Measurements from ENCODE around the gene SF3B5.

DNA sequence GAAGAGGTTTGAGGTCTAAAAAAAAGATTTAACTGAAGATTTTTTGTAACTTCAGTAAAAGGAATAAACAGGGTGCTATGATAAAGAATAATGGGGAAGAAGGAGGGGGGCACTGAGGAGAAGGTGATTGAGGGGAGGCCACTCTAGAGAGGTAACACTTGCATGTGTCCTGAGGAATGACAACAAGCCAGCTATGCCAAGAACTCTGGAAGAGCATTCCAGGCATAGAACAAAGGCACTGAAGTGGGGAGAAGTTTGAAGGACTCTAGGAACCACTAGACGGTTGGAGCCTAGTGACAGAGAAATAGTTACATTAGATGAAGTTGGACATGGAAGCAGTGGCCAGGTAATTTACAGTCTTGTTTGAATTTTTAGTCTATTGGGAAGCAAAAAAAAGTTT, 10.8 kb upstream of the SF3B5 start:
- TF ChIP-seq GATA3 (IDR thresholded peaks at IDR 0.05; ENCODE audit: low read depth, low read length) (no peak), GATA2 (IDR thresholded peaks at IDR 0.05; ENCODE audit: low read depth, low read length) (no peak)
